ENCODE data around the gene FCMR.
A peak's percentile ranks its signal among the peaks of the same experiment; 100 is the strongest.
"Not testable (repeated sequence)": the region's sequence is repeated elsewhere in the genome, so short reads cannot be mapped to it uniquely, and the experiment has no call there.

Gene FCMR

DNA sequence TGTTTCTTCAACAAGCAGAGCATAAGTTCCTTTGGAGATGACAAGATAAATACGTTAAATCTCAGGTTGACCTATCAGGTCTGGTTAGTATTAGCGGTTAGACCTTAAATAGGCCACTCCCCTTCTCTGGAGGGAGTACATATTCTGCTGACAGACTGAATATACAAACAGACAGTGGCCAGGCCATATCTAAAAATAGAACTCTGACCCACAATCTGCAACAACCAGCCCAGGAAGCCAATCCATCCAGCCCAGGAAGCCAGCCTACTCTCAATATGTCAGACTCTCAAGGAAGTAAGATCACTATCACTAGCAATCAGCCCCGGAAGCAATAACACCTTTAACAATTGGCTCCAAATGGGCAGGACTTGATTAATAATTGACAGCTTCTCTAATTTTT, 49.6 kb downstream of the FCMR start:
- no peak for DNase-seq (ENCODE audit: low read depth, low spot score)

GRCh38 chr1:206868264-206868663, 53.5 kb downstream of the FCMR start:
- no peak for DNase-seq (ENCODE audit: low read depth, low spot score)

GRCh38 chr1:206867716-206868115, 54.0 kb downstream of the FCMR start:
- no peak for DNase-seq (ENCODE audit: low read depth, low spot score)

- no peak for DNase-seq (ENCODE audit: low read depth, low spot score)
These were observed 54.5 kb downstream of the FCMR start for GRCh38 chr1:206867239-206867638.

DNA sequence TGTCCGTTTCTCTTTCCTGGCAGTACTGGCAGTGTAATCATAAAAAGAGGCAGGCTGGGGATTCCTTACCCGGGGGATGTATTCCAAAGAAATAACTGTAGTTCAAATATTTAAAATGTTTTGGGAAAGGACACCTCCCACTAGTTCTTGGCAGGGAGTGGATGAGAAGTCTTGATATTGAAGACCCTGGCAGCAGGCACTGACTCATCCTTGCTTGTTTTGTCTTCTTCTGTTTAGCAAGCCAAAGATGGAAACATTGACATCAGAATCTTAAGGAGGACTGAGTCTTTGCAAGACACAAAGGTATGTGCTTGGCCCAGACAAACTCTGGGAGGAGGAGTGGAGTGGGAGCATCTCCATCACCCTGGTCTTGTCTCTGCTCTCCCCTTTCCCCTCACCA, 55.7 kb downstream of the FCMR start:
- no peak for DNase-seq (ENCODE audit: low read depth, low spot score)

- peak; percentile 76 for DNase-seq (ENCODE audit: low read depth, low spot score)
These were observed 56.6 kb downstream of the FCMR start, which contains the start of gene IL20 for GRCh38 chr1:206864939-206865671. IL20 (plus strand) TSS chr1:206865623; CDS start chr1:206865853, 230 bp downstream.

- no peak for DNase-seq (ENCODE audit: low read depth, low spot score)
These were observed 58.5 kb downstream of the FCMR start for GRCh38 chr1:206863266-206863665.

GRCh38 chr1:206860165-206860564, 61.6 kb downstream of the FCMR start:
- no peak for DNase-seq (ENCODE audit: low read depth, low spot score)

DNA sequence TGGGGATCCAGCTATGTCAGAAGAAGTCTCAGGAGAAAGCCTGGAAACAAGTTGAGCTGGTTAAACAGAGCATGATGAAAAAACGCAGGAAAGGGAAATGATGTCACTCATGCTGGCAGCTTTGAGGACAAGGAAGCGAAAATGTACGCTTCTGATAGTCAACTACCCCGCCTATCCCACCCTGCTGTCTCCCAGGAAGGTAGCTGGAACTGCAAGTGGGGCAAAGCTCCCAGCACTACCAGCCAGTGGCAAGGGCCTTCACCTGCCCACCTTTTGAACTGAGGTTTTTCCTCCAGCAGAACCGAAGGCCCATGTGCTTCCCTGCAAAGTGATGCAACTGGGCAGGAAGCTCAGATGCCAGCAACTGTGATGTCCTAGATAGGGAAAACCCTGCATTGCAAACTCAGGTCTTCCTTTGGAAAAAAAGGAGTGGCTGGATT, 62.6 kb downstream of the FCMR start:
- no peak for DNase-seq (ENCODE audit: low read depth, low spot score)

DNA sequence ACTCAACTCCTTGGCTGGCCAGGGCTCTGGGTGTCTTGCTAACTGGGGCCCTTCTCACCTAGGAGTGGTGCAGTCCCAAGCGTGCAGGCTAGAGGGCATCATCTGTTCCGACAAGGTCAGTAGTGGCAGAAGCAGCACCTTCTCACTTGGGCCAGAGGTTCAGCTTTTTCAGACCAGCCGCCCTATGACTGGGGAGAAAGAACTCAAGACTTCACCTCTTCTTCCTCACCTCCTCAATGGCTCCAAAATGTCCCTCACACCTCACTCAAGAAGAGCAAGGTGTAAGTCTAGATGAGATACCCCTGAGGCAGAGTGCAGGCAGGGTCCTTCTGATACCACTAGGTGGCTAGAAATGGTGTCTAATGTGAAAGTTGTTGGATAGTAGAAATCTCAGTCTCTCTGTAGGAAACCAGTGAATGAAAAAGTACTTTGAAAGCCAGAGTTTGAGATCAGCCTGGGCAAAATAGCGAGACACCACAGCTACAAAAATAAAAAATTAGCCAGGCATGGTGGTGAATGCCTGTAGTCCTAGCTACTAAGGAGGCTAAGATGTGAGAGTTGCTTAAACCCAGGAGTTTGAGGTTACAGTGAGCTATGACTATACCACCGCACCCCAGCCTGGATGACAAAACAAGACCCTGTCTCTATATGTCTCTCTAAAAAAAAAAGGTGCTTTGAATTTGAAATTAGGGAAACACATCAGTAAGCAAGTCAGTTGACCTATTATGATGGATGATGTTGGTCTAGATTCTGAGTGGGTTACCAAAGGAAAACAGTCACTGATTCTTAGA, 64.9 kb downstream of the FCMR start:
- no peak for DNase-seq (ENCODE audit: low read depth, low spot score)

DNA sequence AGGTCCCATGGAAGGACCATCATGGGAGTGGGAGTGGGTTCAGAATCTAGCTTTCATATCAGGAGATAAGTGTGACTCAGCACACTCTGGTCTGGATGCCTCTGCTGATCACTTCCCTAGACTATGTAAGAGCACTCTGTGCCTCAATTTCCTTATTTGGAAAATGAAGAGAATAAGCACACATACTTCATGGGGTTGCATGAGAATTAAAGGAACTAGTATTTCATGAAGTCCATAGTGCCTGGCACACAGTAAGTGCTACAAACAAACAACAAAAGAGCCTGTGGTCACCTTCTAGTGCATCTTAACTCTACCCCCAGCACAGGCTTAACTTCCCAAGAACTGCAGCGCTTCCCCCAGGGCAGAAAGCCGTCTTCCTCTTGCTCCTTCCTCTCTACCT, 65.9 kb downstream of the FCMR start:
- no peak for DNase-seq (ENCODE audit: low read depth, low spot score)

DNA sequence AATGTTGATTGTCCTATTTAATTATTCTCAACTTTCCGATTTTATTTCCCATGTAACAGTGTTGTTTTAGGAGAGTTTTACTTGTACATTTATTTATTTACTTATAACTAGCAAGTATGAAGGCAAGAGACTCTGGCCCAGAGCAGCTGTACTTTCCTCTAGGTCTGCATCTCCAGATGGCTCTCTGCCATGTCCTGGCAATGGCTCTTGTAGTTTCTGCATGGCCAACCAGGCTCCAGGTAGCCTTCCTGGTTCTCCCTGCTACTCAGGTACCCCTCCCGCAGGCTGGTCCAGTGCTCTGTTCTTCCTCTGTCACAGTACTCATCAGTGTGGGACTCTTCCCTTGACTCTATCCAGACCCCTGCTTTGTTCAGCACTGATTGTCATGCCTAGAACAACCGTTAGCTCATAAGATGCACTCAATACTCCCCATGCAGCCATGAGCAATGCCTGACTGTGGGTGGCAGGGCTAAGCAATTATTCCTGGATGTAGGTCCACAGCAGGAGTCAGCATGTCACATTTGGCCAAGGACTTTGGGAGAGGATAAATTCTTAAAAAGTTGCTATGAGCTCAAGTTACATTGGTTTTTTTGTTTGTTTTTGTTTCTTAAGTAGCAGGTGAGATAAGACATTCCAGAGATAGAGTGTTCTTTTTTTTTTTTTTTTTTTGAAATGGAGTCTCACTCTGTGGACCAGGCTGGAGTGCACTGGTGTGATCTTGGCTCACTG, 67.2 kb downstream of the FCMR start:
- no peak for DNase-seq (ENCODE audit: low read depth, low spot score)

DNA sequence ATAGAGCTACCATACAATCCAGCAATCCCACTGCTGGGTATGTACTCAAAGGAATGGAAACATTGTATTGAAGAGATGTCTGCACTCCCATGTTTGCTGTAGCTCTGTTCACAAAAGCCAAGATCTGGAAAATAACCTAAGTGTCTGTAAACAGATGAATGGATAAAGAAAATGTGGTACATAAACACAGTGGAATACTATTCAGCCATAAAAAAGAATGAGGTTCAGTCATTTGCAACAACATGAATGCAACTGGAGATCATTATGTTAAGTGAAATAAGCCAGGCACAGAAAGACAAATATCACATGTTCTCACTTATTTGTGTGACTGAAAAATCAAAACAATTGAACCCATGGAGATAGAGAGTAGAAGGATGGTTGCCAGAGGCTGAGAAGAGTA, 68.0 kb downstream of the FCMR start:
- not testable (repeated sequence) for DNase-seq (ENCODE audit: low read depth, low spot score)

Measured in activated CD4-positive, CD25-positive, alpha-beta regulatory T cell treated with anti-CD3 and anti-CD28 coated beads, Interleukin-2, amount 50 U/mL, for 16 hours (primary cell).